HL-60/S4 (cell line): ENCODE results near the gene RTN4RL1.
"Not testable (repeated sequence)": the region's sequence is repeated elsewhere in the genome, so short reads cannot be mapped to it uniquely, and the experiment has no call there.

Source experiments
- in situ Hi-C: fragments of 300-500 bp; cut with MboI; formaldehyde crosslinking; loops from 2 replicates; pipeline ENCODE4 v1.14.3; 2022; ENCODE audit warnings: low sequenced_read_pairs

RTN4RL1 gene

DNA sequence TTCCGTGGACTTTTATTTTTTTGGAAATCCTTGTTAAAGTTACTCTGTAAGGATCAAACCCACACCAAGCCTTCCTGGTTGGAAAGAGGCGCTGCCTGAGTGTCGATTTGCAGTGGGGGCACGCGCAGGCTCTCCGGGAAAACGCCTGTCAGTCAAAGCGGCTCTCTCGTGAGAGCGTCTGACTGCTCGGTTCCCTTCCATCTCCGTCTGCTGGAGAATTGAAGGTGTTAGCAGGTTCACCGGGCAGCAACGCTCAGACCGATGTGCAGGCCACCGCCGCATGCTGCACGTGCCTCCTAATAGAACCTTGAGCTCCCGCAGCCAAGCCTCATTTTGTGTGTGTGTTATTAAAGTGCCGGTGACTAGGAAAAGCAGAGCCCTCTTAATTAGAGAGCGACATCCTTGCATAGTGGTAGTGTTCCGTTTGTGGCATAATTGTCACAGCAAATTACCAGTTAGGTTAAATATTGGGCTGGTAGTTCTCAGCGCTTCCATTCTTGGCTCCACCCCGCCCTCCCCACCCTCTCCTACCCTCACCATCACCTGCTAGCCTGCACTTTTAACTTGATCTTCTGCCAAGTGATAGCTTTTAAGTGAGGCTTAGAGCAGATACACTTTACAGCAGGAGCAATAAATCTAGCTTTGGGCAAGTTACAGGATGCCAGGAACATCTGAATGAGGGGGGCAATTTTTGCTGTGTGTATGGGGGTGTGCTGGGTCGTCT, 119.8 kb downstream of the RTN4RL1 start:
- in situ Hi-C loops, result no loop called here

DNA sequence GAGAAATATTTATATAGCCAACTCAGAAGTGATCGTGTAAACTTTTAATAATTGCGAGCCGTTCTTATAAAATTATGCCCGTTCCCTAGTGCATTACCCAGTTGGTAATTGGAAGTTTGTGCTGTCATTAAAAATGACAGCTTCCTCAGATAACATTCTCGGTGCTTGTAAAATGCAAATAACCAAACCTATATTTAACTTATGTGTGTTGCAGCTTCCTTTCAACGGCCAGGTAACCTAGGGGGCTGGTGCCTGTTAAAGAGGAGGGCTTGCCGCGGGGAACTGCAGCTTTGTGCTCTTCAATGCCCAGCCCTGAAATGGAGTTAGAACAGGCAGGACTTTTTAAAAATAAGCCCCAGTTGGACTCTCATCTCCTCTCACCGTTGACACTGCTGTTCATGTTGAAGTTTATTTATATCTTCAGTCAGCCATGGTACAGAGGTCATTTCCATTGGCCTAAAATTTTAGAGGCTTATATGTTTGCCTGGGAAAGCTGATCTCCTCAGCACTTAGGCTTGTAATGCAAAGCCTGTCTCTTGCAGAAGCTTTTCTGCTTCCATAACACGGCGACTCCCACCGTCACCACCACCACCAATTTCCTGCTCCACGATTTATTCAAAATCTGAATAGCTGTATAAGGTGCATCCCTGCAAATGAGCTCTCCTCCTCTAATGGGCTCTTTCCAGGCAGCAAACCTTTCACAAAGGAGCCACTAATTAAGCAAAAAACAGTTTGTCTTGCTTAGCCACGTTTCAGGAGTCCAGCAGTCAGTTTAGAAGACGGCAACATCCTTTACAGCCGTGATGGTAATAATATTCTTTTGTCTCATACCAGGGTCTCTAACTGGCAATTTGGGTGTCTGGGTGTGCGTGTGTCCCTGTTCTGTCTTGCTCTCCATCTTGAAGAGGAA, 120.6 kb downstream of the RTN4RL1 start:
- in situ Hi-C loops, result no loop called here

DNA sequence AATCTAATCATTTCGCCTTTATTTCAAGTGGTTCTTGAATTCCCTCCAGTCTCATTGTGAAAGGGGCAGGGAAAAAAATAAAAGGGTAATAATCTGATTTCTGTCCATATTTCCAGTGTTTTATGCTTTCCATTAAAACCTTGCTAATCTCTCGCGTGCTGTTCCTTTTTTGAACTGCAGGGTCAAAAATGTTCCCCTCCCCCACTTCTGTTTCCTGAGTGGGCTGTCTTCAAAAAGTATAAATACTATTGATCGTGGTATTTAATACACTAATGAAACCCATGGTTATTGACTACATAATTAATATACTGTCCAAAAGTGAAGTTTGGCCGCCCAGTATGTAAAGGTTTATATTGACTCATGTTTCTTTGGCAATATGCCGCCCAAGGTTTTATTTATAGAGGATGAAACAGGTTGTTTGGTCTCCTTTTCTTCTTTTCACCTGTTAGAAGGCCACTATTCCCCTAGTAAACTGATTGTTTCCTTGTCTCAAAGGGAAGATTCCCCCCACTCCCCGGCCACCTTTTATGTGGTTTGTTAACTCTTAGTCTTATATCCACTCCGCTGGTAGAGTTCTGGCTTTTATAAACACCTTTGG, 125.6 kb downstream of the RTN4RL1 start:
- in situ Hi-C loops, result no loop called here

DNA sequence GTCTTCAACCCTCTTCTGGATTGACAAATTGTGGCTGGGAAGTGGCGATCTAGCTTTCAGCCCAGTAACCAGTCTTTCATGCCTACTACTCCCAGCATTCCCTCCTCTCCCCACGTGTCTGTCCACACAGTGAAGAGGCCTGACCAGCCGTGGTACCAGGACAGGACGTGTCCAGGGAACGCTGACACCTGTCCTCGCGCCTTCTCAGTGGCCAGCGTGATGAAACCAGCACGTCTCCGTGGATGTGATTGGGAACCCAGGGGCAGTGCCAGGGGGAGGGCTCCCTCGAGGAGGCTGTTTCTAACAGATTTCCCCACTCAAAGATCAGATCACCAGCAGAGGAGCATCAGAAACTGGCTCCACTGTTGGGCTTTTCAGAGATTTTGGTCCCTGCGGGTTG, 126.3 kb downstream of the RTN4RL1 start:
- in situ Hi-C loops, result no loop called here

DNA sequence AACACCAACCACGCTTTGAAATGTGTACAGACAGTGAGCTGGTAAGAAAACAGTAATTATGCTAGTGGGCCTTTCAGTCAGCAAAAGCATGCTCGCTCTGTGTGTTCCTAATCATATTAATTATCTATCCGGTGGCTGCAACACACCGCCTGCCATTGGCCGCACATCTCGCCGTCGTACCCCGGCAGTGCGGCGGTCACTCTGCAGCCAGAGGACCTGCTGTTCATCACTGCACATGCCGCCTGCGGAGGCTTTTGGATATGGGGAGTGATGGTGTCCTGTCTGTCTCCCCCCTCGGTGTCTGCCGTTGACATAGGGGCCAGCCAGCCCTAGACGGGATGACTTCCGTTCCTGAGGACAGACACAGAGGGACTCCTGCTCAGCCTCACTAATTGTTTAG, 126.8 kb downstream of the RTN4RL1 start:
- in situ Hi-C loops, result no loop called here

DNA sequence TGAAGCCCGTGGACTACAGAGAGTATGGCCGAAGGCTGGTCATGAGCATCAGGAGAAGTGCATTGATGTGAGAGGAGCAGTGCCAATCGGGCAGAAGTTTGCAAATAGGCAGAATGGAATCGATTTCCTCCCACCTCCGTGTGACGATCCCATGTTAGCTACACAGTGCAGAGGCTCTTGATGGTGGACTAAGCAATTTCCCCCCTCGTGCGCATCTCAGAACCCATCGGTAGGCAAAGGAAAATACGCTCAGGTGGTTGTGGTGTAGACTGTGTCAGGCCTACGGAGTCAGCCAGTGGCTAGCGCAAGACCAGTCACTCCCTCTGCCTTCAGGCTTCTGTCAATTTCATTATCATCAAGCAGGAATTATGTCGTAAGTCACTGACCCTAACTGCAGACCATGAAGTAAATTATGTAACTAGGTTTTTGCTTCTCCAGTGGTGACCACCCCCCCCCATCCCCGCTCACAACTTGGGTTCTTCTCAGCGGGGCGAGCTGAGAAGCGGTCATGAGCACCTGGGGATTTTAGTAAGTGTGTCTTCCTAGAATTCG, 128.0 kb downstream of the RTN4RL1 start:
- in situ Hi-C loops, result no loop called here

DNA sequence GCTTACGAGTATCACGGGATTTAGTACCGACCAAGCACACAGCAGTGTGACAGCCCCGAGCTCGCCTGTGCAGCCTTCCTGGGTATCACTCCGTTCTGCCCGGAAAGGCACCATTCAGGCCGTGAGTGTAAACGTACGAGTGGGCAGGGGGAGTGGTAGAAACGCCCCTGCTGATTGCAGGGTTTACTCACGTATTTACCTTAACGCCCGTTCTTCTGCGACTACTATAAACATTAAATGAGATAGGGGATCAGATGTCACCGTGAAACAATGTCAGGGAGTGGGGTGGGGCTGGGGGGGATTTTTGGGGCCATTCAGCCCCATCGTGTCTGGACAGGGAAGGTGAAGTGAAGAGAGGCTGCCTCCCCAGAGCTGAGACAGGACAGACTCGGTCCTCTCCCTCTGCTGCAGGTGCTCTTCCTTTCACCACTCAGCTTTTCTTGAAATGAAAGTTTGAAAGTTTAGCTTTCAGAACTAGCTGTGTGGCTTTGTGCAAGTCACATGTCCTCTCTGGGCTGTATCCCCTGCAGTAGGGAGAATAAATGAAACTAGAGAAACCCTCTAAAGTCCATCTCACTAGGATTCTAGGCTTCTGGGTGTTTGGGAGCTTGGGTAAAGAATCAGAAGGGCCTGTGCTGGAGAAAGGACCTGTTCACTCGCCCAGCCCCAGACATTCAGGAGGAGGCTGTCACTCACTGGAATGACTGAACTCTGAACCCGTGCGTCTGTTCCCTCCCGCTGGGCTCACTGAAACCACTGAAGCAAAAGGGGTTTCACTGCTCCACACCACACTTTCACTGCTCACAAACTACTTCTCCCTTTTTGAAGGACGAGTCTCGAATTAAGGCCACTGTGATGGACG, 128.7 kb downstream of the RTN4RL1 start:
- in situ Hi-C loops, result no loop called here

DNA sequence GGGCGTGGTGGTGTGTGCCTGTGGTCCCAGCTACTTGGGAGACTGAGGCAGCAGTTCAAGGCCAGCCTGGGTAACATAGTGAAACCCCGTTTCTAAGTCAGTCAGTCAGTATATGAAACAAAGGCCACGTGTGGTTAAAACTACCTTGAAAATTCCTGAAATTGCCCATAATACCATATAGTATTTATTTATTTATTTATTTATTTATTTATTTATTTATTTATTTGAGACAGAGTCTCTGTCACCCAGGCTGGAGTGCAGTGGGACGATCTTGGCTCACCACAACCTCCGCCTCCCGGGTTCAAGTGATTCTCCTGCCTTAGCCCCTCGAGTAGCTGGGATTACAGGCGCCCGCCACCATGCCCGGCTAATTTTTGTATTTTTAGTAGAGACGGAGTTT, 129.7 kb downstream of the RTN4RL1 start:
- in situ Hi-C loops, result not testable (repeated sequence)

DNA sequence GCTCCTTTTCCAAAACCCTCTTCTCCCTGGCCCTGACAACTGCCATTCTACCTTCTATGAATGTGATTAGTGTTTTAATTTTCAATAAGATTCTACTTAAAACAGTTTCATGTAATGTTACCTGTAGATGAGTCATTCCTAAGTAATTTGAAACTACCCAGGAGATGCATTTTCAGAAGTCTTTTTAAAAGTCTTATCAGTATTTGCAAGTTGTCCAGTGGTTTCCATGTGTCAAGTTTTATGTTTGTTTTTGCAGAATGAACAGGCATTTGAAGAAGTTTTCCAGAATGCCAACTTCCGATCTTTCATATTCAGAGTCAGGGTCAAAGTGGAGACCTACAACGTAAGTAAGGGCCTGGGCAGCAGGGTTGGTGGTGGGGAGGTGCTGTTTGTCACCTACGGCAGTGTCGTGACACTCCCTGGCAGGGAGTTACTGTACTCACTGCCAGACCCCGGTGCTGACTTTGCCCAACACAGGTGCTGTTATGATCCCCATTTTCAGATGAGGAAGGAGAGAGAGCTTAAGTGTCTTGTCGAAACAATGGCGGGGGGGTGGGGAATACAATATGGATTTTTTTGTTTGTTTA, 130.3 kb downstream of the RTN4RL1 start:
- in situ Hi-C loops, result no loop called here

DNA sequence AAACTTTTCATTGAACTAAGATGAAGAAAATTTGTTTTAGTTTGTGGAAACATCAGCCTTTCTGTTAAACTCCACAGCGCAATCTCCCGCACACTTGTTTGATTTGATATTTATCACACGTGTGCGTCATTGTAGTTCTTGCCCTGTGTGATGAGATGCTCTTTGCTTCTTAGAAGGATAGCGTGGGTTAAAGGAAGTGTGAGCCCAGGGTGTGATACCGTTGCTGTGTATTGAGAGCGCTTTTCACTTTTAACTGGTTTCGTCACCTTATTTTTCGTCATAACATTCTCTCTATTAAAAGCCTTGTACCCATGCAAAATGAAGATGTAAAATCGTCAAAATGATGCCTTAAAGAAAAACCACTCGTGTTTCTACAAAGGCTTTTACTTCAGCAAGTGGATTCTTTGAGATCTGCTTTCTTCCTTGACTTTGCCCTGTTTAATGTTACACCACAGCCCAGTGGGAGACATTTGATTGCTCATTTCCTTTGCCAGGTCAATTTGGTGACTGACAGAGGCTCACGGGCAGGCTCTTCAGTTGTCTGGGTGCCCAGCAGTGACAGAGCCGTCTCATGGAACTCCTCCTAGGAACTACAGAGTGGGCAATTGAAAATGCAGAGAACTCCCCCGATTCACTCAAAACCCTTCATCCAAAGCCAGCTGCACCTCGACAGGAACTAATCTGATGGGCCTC, 134.2 kb downstream of the RTN4RL1 start:
- in situ Hi-C loops, result no loop called here

DNA sequence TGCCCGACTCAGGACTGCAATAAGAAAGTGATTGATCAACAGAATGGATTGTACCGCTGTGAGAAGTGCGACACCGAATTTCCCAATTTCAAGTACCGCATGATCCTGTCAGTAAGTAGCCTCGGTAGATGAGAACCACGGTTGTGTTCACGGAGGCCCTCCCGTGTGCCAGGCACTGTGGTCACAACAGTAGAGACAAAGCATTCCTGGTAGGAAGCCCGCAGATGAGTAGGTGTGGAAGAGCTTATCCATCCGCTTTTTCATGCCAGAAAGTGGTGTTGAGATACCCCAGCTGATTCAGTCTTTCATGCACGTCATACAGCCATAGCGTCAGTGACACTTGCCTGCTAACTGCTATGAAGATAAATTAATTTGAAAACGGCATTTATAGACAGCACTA, 136.4 kb downstream of the RTN4RL1 start:
- in situ Hi-C loops, result loop anchor here (10.0 kb wide), 1 partner anchor 146 kb away; the partner anchor contains the start of gene DPH1
